ENCODE data around the gene LRRC8D. TPM values are rescaled to one million over a fixed set of nuclear protein-coding genes. Genes with fewer than 3 reads are reported as not detected.

Gene LRRC8D
- polyA plus RNA-seq, 12 donors, result 6.5 to 12.3 (median 8.4) TPM; not detected in 1

- peak; percentile 91 for DNase-seq
Measured at GRCh38 chr1:89804642-89805237, 16.1 kb upstream of the LRRC8D start.

GRCh38 chr1:89806616-89807015, 14.2 kb upstream of the LRRC8D start:
- no peak for DNase-seq

GRCh38 chr1:89807503-89807902, 13.3 kb upstream of the LRRC8D start:
- DNase-seq, result no peak

- DNase-seq, result no peak
Measured at GRCh38 chr1:89807983-89808382, 12.8 kb upstream of the LRRC8D start.

- DNase-seq, result no peak
Measured at GRCh38 chr1:89808441-89809117, 12.3 kb upstream of the LRRC8D start.

GRCh38 chr1:89809556-89809955, 11.3 kb upstream of the LRRC8D start:
- no peak for DNase-seq

GRCh38 chr1:89810302-89810701, 10.5 kb upstream of the LRRC8D start:
- DNase-seq, result no peak

- DNase-seq, result no peak
Measured at GRCh38 chr1:89810880-89811279, 10.0 kb upstream of the LRRC8D start.

- DNase-seq, result no peak
Measured at GRCh38 chr1:89812992-89813391, 7.8 kb upstream of the LRRC8D start.

- no peak for DNase-seq
Measured at GRCh38 chr1:89815040-89815439, 5.8 kb upstream of the LRRC8D start.

- no peak for DNase-seq
Measured at GRCh38 chr1:89815611-89816010, 5.2 kb upstream of the LRRC8D start.

GRCh38 chr1:89816366-89816765, 4.5 kb upstream of the LRRC8D start:
- DNase-seq, result no peak

GRCh38 chr1:89821322-89822108, 683 bp downstream of the LRRC8D start:
- DNase-seq, result peak; percentile 35

GRCh38 chr1:89822109-89822962, 1.5 kb downstream of the LRRC8D start:
- DNase-seq, result no peak

GRCh38 chr1:89822999-89823628, 2.3 kb downstream of the LRRC8D start:
- DNase-seq, result no peak

GRCh38 chr1:89823679-89824292, 3.0 kb downstream of the LRRC8D start:
- no peak for DNase-seq

- no peak for DNase-seq
Measured at GRCh38 chr1:89826594-89826993, 5.8 kb downstream of the LRRC8D start.

GRCh38 chr1:89827330-89827729, 6.5 kb downstream of the LRRC8D start:
- no peak for DNase-seq

- DNase-seq, result no peak
Measured at GRCh38 chr1:89827902-89828301, 7.1 kb downstream of the LRRC8D start.

- DNase-seq, result no peak
Measured at GRCh38 chr1:89829186-89829585, 8.4 kb downstream of the LRRC8D start.

Data from muscle of arm (tissue), 12 donors.